ENCODE data around the gene CPT1C.
A peak's percentile ranks its signal among the peaks of the same experiment; 100 is the strongest.
"Not testable (repeated sequence)": the region's sequence is repeated elsewhere in the genome, so short reads cannot be mapped to it uniquely, and the experiment has no call there.

Gene CPT1C

DNA sequence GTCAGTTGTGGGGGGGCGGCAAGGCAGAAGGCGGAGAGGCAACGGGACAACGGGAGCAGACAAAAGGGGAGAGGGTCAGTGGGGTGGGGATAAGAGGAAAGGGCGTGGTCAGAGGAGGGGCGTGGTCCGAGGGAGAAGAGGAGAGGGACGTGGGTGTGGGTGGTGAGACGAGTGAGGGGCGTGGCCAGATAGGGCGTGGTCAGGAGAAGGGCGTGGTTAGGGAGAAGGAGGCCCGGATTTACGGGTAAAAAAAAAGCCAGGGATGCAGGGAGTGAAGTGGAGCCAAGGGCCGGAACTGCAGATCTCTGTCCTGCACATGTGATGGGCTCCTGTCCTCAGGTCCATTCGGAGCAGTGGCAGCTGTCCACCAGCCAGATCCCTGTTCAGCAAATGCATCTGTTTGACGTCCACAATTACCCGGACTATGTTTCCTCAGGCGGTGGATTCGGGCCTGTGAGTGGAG is 21.5 kb downstream of the CPT1C start:
- DNase-seq = peak; percentile 45

- DNase-seq = no peak
Measured at GRCh38 chr19:49713236-49713845, 22.4 kb downstream of the CPT1C start.

- DNase-seq = no peak
Measured at GRCh38 chr19:49716154-49716553, 25.2 kb downstream of the CPT1C start.

GRCh38 chr19:49718511-49718910 is 27.6 kb downstream of the CPT1C start:
- DNase-seq = no peak

DNA sequence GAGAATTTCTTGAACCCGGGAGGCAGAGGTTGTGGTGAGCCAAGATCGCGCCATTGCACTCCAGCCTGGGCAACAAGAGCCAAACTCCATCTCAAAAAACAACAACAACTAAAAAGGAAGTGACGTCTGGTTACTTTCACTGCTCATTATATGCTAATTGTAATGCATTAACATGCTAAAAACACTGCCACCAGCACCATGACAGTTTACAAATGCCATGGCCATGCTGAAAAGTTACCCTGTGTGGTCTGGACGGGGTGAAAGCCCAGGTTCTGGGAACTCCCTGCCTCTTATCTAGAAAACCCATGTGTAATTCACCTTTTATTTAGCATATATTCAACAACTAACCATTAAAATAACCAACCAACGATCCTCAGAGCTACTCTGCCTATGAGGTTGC is 28.1 kb downstream of the CPT1C start:
- DNase-seq = no peak

GRCh38 chr19:49719420-49719819 is 28.5 kb downstream of the CPT1C start:
- not testable (repeated sequence) for DNase-seq

DNA sequence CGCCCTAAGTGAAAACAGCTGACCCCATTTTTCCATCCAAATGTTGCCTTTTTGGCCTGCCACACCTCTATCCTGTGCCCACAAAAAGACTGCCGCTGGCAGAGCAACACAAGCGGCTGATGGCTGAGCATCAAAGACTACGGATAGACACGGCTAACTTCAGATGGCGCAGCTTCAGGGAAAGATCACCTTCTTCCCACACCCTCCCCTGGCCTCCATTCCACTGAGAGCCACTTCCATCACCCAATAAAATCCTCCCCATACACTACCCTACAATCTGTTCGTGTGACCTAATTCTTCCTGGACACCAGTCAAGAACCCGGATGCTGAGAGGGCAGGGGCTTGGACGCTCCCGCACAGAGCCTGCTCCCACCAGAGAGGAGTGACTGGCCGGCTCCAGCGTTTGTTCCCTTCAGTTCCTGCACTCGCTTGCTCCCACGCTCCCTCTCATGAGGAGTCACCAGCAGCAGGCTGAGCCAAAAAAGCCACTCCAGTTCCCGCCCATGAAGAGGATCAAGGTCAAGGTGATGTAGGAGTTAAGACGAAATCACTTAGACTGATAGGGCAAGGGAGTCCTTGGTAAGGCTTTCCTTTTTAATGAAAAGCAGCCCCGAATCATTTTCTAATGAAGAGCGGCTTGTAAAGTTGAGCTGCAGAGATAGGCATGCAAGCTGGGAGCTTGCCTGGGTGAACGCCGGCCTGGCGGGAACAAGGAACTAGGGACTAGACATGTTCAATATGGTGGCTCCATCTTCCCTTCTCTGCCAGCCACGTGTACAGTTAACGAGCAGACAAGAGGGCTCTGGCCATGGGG is 36.5 kb downstream of the CPT1C start:
- peak; percentile 65 for DNase-seq

GRCh38 chr19:49730166-49730565 is 39.2 kb downstream of the CPT1C start:
- no peak for DNase-seq

GRCh38 chr19:49738268-49738667 is 47.4 kb downstream of the CPT1C start:
- DNase-seq = no peak

- DNase-seq = no peak
Measured at GRCh38 chr19:49739098-49739497, 48.2 kb downstream of the CPT1C start.

DNA sequence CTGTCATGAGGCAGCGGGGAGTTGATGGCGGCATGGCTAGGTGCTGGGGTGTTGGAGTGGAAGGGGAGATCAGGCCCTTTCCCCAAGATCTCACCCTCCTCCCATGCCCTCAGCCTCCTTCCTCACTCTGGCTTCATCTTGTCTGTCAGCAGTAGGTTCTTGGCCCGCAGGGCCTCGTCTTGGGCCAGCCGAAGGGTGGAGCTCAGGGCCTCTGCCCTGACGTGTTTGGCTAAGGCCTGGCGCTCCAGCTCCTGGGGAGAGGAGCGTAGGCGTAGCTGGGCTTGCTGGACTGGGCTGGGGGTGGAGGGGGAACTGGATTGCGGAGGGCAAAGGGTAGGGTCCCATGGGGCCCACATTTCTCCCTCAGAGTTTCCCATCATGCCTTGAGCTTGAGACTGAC is 49.0 kb downstream of the CPT1C start:
- no peak for DNase-seq

- DNase-seq = no peak
Measured at GRCh38 chr19:49741210-49741844, 50.4 kb downstream of the CPT1C start.

- no peak for DNase-seq
Measured at GRCh38 chr19:49744946-49745381, 54.0 kb downstream of the CPT1C start.

DNA sequence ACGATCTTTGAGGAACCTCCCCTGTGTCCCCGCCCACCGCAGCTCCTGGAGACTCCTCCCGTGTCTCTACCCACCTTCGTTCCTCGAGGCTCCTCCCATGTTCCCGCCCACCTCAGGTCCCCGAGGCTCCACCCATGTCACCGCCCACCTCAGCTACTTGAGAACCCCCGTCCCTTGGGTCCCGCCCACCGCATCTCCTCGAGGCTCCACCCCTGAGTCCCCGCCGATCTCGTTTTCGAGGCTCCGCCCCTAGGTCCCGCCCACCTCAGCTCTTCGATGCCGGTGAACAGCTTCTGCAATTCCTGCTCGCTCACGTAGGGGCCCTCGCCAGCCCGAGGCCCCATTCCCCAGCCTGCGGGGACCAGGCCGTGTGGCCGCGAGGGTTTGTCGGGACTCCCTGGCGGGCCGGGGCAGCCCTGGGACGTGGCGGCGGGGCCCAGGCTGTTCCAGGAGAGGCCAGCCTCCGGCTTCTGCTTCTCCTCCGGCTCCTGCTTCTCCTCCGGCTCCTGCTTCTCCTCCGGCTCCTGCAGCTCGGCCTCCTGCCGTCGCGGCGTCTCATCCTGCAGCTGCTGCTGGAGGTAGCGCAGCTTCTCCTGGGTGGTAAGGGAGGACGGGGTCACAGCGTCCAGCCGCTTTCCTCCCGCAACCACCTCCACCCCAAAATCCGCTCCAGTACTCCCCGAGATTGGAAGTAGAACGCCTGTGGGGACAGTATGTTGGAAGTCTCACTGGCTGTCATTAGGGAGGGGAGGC is 55.5 kb downstream of the CPT1C start:
- peak; percentile 59 for DNase-seq

GRCh38 chr19:49749055-49749716 is 58.3 kb downstream of the CPT1C start:
- DNase-seq = no peak

GRCh38 chr19:49749771-49750170 is 58.9 kb downstream of the CPT1C start:
- DNase-seq = no peak

DNA sequence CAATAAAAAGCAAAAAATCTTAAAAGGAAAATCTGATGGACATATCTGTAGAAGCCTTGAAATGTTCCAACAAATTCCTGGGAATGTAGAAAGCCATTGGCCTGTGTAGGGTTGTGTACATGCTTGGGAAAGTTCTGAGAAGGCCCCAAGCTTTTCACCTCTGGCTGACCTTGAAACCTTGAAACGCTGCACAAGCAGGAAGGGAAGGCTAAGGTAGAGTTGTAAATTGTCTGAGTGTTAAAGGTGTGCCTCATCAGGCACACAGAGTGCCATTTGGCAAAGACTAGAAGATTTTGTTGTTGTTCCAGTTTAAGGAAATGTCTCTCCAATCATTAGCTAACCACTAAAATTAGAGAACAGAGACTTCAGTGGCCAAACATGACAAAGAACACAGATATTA is 61.8 kb downstream of the CPT1C start:
- no peak for DNase-seq

GRCh38 chr19:49755956-49756355 is 65.0 kb downstream of the CPT1C start:
- DNase-seq = no peak

- DNase-seq = no peak
Measured at GRCh38 chr19:49758292-49758691, 67.4 kb downstream of the CPT1C start.

- DNase-seq = no peak
Measured at GRCh38 chr19:49761249-49761624, 70.3 kb downstream of the CPT1C start.

GRCh38 chr19:49761625-49762311 is 70.9 kb downstream of the CPT1C start:
- peak; percentile 45 for DNase-seq

- DNase-seq = no peak
Measured at GRCh38 chr19:49763230-49763629, 72.3 kb downstream of the CPT1C start, which contains the start of gene TSKS. Gene TSKS (minus strand): TSS chr19:49763306. CDS start chr19:49763247, 59 bp downstream.
